WERI-Rb-1 (cell line): ENCODE measurements around the gene CNTNAP2.

Experiments used
- DNase-seq: peaks from one replicate; pipeline ENCODE4 v3.0.0-alpha.2; 2020
- H3K27ac ChIP-seq: fragments of 250-450 bp; sonication (Bioruptor Pico); 2 replicates; pipeline ENCODE4 v1.5.1; 2020; ENCODE audit warnings: mild to moderate bottlenecking, moderate library complexity
- H3K27me3 ChIP-seq: fragments of 250-450 bp; sonication (Bioruptor Pico); 2 replicates; pipeline ENCODE4 v1.5.1; 2021; ENCODE audit warnings: mild to moderate bottlenecking, low read depth, moderate library complexity; ENCODE audit not compliant: insufficient read depth, severe bottlenecking
- H3K36me3 ChIP-seq: fragments of 250-450 bp; sonication (Bioruptor Pico); 2 replicates; pipeline ENCODE4 v1.5.1; 2020; ENCODE audit warnings: mild to moderate bottlenecking, moderate library complexity
- H3K4me3 ChIP-seq: 2 replicates; pipeline ENCODE4 v1.5.1; 2011; ENCODE audit warnings: low read depth, mild to moderate bottlenecking, control low read depth, low read length
- H3K9me3 ChIP-seq: fragments of 250-450 bp; sonication (Bioruptor Pico); 2 replicates; pipeline ENCODE4 v1.5.1; 2021; ENCODE audit warnings: mild to moderate bottlenecking, moderate library complexity; ENCODE audit not compliant: severe bottlenecking
- TF ChIP-seq, protein P1 (sequence below): IDR thresholded peaks from 2 replicates; pipeline ENCODE4 v1.5.1; 2011; ENCODE audit warnings: low read depth, mild to moderate bottlenecking, control low read depth, inconsistent platforms, low read length

The CNTNAP2 gene

DNA sequence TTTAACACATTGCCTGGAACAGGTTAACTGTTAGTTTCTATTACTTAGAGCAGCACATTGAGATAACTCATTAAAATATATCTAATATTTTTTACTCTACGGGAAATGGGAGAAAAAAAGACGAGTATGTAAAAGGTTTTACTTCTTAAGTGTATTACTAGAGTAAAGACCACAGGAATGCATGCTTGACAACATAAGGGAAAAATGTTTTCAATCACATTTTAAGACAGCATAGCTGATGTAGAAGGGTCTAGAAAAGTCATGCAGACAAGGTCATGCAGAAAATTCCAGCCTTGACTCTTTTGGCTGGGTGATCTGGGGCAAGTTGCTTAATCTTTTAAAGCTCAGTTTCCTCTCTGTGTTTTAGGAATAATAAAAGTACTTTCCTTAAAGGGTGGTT, 806.2 kb downstream of the CNTNAP2 start:
- TF ChIP-seq, protein P1, sequence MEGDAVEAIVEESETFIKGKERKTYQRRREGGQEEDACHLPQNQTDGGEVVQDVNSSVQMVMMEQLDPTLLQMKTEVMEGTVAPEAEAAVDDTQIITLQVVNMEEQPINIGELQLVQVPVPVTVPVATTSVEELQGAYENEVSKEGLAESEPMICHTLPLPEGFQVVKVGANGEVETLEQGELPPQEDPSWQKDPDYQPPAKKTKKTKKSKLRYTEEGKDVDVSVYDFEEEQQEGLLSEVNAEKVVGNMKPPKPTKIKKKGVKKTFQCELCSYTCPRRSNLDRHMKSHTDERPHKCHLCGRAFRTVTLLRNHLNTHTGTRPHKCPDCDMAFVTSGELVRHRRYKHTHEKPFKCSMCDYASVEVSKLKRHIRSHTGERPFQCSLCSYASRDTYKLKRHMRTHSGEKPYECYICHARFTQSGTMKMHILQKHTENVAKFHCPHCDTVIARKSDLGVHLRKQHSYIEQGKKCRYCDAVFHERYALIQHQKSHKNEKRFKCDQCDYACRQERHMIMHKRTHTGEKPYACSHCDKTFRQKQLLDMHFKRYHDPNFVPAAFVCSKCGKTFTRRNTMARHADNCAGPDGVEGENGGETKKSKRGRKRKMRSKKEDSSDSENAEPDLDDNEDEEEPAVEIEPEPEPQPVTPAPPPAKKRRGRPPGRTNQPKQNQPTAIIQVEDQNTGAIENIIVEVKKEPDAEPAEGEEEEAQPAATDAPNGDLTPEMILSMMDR: no peak
- no peak for DNase-seq
- Histone ChIP-seq H3K27me3 (no peaks in the 10 kb centered on the region), H3K36me3 (no peaks in the 10 kb centered on the region), H3K9me3 (no peaks in the 10 kb centered on the region), H3K4me3 (no peak overlapping the region), H3K27ac (no peak overlapping the region)

DNA sequence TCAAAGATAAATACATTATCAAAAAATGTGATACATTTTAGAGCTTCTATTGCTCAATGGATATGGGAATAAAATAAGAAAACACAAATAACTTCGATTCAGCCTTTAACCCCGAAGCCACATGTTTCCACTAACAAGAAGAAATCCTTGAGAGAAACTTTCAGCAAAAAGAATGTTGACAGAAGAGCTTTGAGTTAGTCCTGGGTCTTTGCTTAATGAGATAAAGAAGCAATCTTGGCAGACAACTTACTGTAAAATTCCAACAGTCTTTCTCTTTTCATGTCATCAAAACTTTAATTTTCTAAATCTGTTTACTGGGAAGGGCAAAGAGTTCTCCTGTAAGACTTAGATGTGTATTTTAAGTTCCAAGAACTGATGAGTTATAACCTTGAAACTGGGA, 810.2 kb downstream of the CNTNAP2 start:
- TF ChIP-seq, protein P1: no peak
- H3K4me3 ChIP-seq: no peak overlapping the region
- H3K36me3 ChIP-seq: no peaks in the 10 kb centered on the region
- H3K27me3 ChIP-seq: no peaks in the 10 kb centered on the region
- H3K27ac ChIP-seq: no peak overlapping the region
- no peaks in the 10 kb centered on the region for H3K9me3 ChIP-seq
- DNase-seq: no peak

DNA sequence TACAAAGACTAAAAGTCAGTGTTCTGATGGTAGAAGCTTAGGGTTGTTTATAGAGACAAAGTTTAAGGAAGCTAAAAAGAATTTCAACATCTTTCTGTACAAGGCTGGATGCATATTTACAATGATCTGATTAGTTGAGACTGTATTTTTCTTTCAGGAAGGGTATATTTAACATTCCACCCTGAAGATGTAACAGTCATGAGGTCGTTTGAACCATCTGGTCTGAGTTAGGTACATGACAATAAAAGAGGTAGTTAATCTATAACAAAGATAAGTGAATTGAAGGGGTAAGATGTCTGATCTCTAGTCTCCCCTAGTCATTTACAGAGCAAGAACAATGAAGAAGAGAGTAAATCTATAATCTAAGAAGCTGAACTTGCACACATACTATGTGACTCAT, 821.2 kb downstream of the CNTNAP2 start:
- no peak for DNase-seq
- no peaks in the 10 kb centered on the region for H3K27me3 ChIP-seq

DNA sequence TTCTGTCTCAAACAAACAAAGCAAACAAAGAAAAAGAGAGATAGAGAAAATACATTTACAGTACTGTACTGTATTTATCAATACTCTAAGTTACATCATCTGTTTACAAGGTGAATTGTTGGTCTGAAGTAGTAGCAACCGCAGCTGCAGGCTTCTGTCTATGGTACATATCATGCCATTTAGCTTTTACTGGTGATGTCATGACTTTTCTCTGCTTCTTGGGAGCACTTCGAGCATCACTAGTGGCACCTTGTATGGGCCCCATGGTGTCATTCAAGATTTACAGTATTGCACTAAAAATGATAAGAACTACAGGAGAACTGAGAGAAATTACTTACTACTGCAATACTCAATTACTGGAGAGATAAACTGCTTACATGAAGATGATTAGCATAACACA, 826.9 kb downstream of the CNTNAP2 start:
- H3K27ac ChIP-seq: no peak overlapping the region
- no peaks in the 10 kb centered on the region for H3K36me3 ChIP-seq
- H3K27me3 ChIP-seq: no peaks in the 10 kb centered on the region
- no peak for DNase-seq
- TF ChIP-seq, protein P1: no peak
- no peaks in the 10 kb centered on the region for H3K9me3 ChIP-seq
- no peak overlapping the region for H3K4me3 ChIP-seq

More for the DNA sequence above, 821.2 kb downstream of the CNTNAP2 start:
- TF ChIP-seq, protein P1: no peak
- H3K27ac ChIP-seq: no peak overlapping the region
- H3K4me3 ChIP-seq: no peak overlapping the region
- H3K36me3 ChIP-seq: no peaks in the 10 kb centered on the region
- no peaks in the 10 kb centered on the region for H3K9me3 ChIP-seq

DNA sequence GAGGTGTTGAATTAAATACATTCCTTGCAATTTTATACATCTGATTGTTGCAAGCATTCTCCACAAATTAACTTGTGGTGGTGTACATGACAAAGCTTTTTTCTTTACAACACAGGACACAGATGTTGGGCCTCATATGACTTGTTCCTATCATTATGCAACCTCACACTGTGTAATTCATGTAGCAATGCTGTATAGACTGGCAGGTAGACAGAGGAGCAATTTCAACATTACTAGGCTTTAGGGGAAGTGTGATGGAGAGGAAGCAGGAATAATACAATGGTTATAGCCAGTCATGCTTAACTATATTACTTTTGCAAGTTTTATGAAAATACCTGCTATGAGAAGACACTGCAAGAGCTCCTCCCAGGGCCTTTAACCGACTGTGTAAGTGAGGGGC, 832.1 kb downstream of the CNTNAP2 start:
- H3K4me3 ChIP-seq: no peak overlapping the region
- TF ChIP-seq, protein P1: no peak

DNA sequence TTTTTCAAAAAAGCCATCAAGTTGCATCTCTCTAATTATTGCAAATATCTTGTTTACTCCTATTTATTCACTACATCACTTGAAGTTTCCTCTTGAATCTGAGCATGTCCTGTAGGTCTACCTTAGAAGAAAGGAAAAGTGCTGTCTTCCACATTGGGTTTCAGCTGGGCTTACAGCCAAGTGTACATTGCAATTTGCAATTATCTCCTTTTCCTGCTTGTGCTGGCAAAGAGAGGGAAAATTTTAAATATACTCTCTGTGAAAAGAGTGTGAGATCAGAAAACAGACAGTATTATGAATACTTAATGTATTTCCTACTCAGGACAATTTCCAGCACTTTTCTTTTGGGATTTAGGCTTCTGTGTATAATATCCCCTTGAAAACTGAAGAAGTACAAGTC, 839.7 kb downstream of the CNTNAP2 start:
- H3K36me3 ChIP-seq: no peaks in the 10 kb centered on the region
- TF ChIP-seq, protein P1: no peak
- no peak overlapping the region for H3K4me3 ChIP-seq
- H3K27me3 ChIP-seq: no peaks in the 10 kb centered on the region
- DNase-seq: no peak
- no peak overlapping the region for H3K27ac ChIP-seq
- no peaks in the 10 kb centered on the region for H3K9me3 ChIP-seq

More for the DNA sequence above, 832.1 kb downstream of the CNTNAP2 start:
- Histone ChIP-seq H3K27ac (no peak overlapping the region), H3K9me3 (no peaks in the 10 kb centered on the region), H3K36me3 (no peaks in the 10 kb centered on the region), H3K27me3 (no peaks in the 10 kb centered on the region)
- DNase-seq: no peak
